Measurements from ENCODE around the gene CHD5.

CHD5 gene

GRCh38 chr1:6096243-6097116 is 83.6 kb downstream of the CHD5 start:
- DNase-seq: no peak

- DNase-seq: no peak
Observed at GRCh38 chr1:6095511-6096242, 84.4 kb downstream of the CHD5 start.

GRCh38 chr1:6094801-6095505 is 85.2 kb downstream of the CHD5 start:
- no peak for DNase-seq

GRCh38 chr1:6094246-6094645 is 85.9 kb downstream of the CHD5 start:
- no peak for DNase-seq

- DNase-seq: no peak
Observed at GRCh38 chr1:6093611-6094010, 86.5 kb downstream of the CHD5 start.

GRCh38 chr1:6093071-6093470 is 87.0 kb downstream of the CHD5 start:
- peak; percentile 24 for DNase-seq

GRCh38 chr1:6092211-6092610 is 87.9 kb downstream of the CHD5 start:
- DNase-seq: no peak

GRCh38 chr1:6091823-6092109 is 88.4 kb downstream of the CHD5 start:
- no peak for DNase-seq

- no peak for DNase-seq
Observed at GRCh38 chr1:6090996-6091822, 88.9 kb downstream of the CHD5 start.

- DNase-seq: no peak
Observed at GRCh38 chr1:6090288-6090687, 89.8 kb downstream of the CHD5 start.

GRCh38 chr1:6088956-6089355 is 91.2 kb downstream of the CHD5 start:
- DNase-seq: no peak

- no peak for DNase-seq
Observed at GRCh38 chr1:6087958-6088357, 92.2 kb downstream of the CHD5 start.

- no peak for DNase-seq
Observed at GRCh38 chr1:6087377-6087772, 92.7 kb downstream of the CHD5 start.

GRCh38 chr1:6086762-6087376 is 93.3 kb downstream of the CHD5 start:
- no peak for DNase-seq

- no peak for DNase-seq
Observed at GRCh38 chr1:6086358-6086757, 93.8 kb downstream of the CHD5 start.

GRCh38 chr1:6085666-6086065 is 94.5 kb downstream of the CHD5 start:
- DNase-seq: no peak

- no peak for DNase-seq
Observed at GRCh38 chr1:6084781-6085495, 95.2 kb downstream of the CHD5 start.

- DNase-seq: no peak
Observed at GRCh38 chr1:6083801-6084446, 96.2 kb downstream of the CHD5 start.

GRCh38 chr1:6083385-6083784 is 96.7 kb downstream of the CHD5 start:
- no peak for DNase-seq

GRCh38 chr1:6082430-6082971 is 97.6 kb downstream of the CHD5 start:
- peak; percentile 50 for DNase-seq

GRCh38 chr1:6081901-6082300 is 98.2 kb downstream of the CHD5 start:
- no peak for DNase-seq
